GM23338 (cell line): Measurements from ENCODE around the gene RHBDD1. TPM values are rescaled to one million over a fixed set of nuclear protein-coding genes. Genes with fewer than 3 reads are reported as not detected.

Experiments used
- ATAC-seq: fragments of 200-7000 bp; cut with Tn5 transposase; 3 replicates; pipeline ENCODE4 v1.9.1; 2020
- DNase-seq: peaks from one replicate; pipeline ENCODE4 v3.0.0-alpha.2; 2015; ENCODE audit warnings: low spot score
- H2AFZ ChIP-seq: fragments of 200-600 bp; sonication (generic); 2 replicates; pipeline ENCODE4 v1.8.0; 2016; ENCODE audit warnings: antibody characterized with exemption, mild to moderate bottlenecking, moderate library complexity
- H3F3A ChIP-seq: fragments of 200-600 bp; sonication (generic); replicated peaks from 2 replicates; pipeline ENCODE4 v1.8.0; 2017; ENCODE audit warnings: antibody characterized with exemption, mixed run types, low read depth
- H3K27ac ChIP-seq: fragments of 200-600 bp; sonication (generic); 2 replicates; pipeline ENCODE4 v1.6.1; 2016; ENCODE audit warnings: low read depth
- H3K27me3 ChIP-seq: fragments of 200-600 bp; sonication (generic); 2 replicates; pipeline ENCODE4 v1.8.0; 2016; ENCODE audit warnings: mild to moderate bottlenecking, mixed run types, moderate library complexity; ENCODE audit not compliant: insufficient read depth
- H3K36me3 ChIP-seq: fragments of 200-600 bp; sonication (generic); 2 replicates; pipeline ENCODE4 v1.8.0; 2016; ENCODE audit warnings: mild to moderate bottlenecking; ENCODE audit not compliant: insufficient read depth
- H3K4me1 ChIP-seq: fragments of 200-600 bp; sonication (generic); 2 replicates; pipeline ENCODE4 v1.8.0; 2016; ENCODE audit warnings: mild to moderate bottlenecking, moderate library complexity; ENCODE audit not compliant: insufficient read depth
- H3K4me2 ChIP-seq: fragments of 200-600 bp; sonication (generic); 2 replicates; pipeline ENCODE4 v1.7.1; 2017; ENCODE audit warnings: mixed run types
- H3K4me3 ChIP-seq: fragments of 200-600 bp; sonication (generic); 2 replicates; pipeline ENCODE4 v1.6.1; 2016; ENCODE audit warnings: mixed run types
- H3K79me2 ChIP-seq: fragments of 200-600 bp; sonication (generic); replicated peaks from 2 replicates; pipeline ENCODE4 v1.8.0; 2017; ENCODE audit warnings: mild to moderate bottlenecking; ENCODE audit not compliant: insufficient read depth
- H3K9me2 ChIP-seq: fragments of 200-600 bp; sonication (generic); 2 replicates; pipeline ENCODE4 v1.8.0; 2017; ENCODE audit not compliant: insufficient read depth
- H4K20me1 ChIP-seq: fragments of 200-600 bp; sonication (generic); replicated peaks from 2 replicates; pipeline ENCODE4 v1.8.0; 2017; ENCODE audit warnings: mild to moderate bottlenecking; ENCODE audit not compliant: insufficient read depth
- H3K27ac Mint-ChIP-seq: 2 replicates; pipeline ENCODE4 v1.8.0; 2020; ENCODE audit warnings: inconsistent platforms, mild to moderate bottlenecking, moderate library complexity, mixed read lengths
- H3K27me3 Mint-ChIP-seq: 3 replicates; pipeline ENCODE4 v1.8.0; 2022; ENCODE audit warnings: low read depth, mild to moderate bottlenecking, moderate library complexity, mixed read lengths, inconsistent platforms; ENCODE audit not compliant: insufficient read depth, poor library complexity
- H3K36me3 Mint-ChIP-seq: 3 replicates; pipeline ENCODE4 v1.8.0; 2021; ENCODE audit warnings: low read depth, mild to moderate bottlenecking, inconsistent platforms, moderate library complexity, mixed read lengths
- H3K4me1 Mint-ChIP-seq: 3 replicates; pipeline ENCODE4 v1.8.0; 2020; ENCODE audit warnings: mild to moderate bottlenecking, inconsistent platforms, mixed read lengths
- H3K4me3 Mint-ChIP-seq: 3 replicates; pipeline ENCODE4 v1.8.0; 2021; ENCODE audit warnings: moderate library complexity, mild to moderate bottlenecking, inconsistent platforms, mixed read lengths
- H3K9me3 Mint-ChIP-seq: 3 replicates; pipeline ENCODE4 v1.8.0; 2020; ENCODE audit warnings: moderate library complexity, mild to moderate bottlenecking, inconsistent platforms, mixed read lengths
- CTCF ChIP-seq, 2 experiments: fragments of 200-600 bp in 1 of 2; sonication (generic) in 1 of 2; conservative IDR thresholded peaks; 2 replicates each; pipeline versions ENCODE4 v1.5.1 to v1.6.1; 2016 to 2017; ENCODE audit warnings: antibody characterized with exemption in 2 of 2, low read depth in 2 of 2, mild to moderate bottlenecking in 2 of 2, moderate library complexity in 1 of 2
- ETS1 ChIP-seq: IDR thresholded peaks from 2 replicates; pipeline ENCODE4 v1.6.1; 2016; ENCODE audit warnings: antibody characterized with exemption
- EZH2phosphoT487 ChIP-seq: fragments of 200-600 bp; sonication (generic); IDR thresholded peaks from one replicate; pipeline ENCODE4 v1.8.1; 2018; ENCODE audit warnings: antibody characterized with exemption; ENCODE audit not compliant: unreplicated experiment
- JUNB ChIP-seq: IDR thresholded peaks from one replicate; pipeline ENCODE4 v1.6.1; 2016; ENCODE audit warnings: antibody characterized with exemption; ENCODE audit not compliant: unreplicated experiment
- NANOG ChIP-seq: IDR thresholded peaks from 2 replicates; pipeline ENCODE4 v1.6.1; 2016; ENCODE audit warnings: antibody characterized with exemption, borderline replicate concordance
- POLR2AphosphoS5 ChIP-seq: IDR thresholded peaks from 2 replicates; pipeline ENCODE4 v1.6.1; 2016; ENCODE audit warnings: antibody characterized with exemption, low read depth
- REST ChIP-seq: IDR thresholded peaks from one replicate; pipeline ENCODE4 v1.6.1; 2018; ENCODE audit warnings: antibody characterized with exemption; ENCODE audit not compliant: unreplicated experiment
- ZNF462 ChIP-seq: fragments of 250-450 bp; sonication (Bioruptor Pico); IDR thresholded peaks from 2 replicates; pipeline ENCODE4 v1.5.0; 2020; ENCODE audit warnings: mild to moderate bottlenecking, moderate library complexity
- polyA plus RNA-seq: library from polyadenylated mRNA; unstranded; fragments of >200 nt; fragmentation: Nextera tagmentation; extraction: Ambion mirVana; gene quantifications from 2 replicates; pipeline ENCODE4 v1.2.1, GENCODE V29; 2016
- total RNA-seq: library from RNA; depleted of rRNA; stranded (reverse); fragments of >200 nt; shearing (Covaris generic); gene quantifications from 2 replicates; pipeline ENCODE4 v1.2.3, GENCODE V29; 2014

RHBDD1 gene
- total and polyA plus RNA-seq, 2 experiments from 2014 or later, result 7.3 to 13.0 TPM

- TF ChIP-seq CTCF (conservative IDR thresholded peaks at IDR 0.05; ENCODE audit: low read depth in 2 of 2) (no peak), NANOG (no peak), POLR2AphosphoS5 (no peak), REST (no peak), EZH2phosphoT487 (no peak)
These were observed 58.9 kb downstream of the RHBDD1 start (continued) for GRCh38 chr2:226894752-226895151.

- Histone ChIP-seq H3F3A (no peaks in the 10 kb centered on the region), H3K79me2 (no peaks in the 10 kb centered on the region), H3K27ac (no peak overlapping the region), H3K4me1 (no peaks in the 10 kb centered on the region), H3K36me3 (no peaks in the 10 kb centered on the region; the same call in 1 of the 2 replicates), H2AFZ (no peak overlapping the region), H3K4me3 (no peak overlapping the region), H3K9me2 (no peaks in the 10 kb centered on the region), H4K20me1 (peaks cover 5% of the 10 kb centered on the region; the same call in 1 of the 2 replicates), H3K4me2 (no peak overlapping the region), H3K27me3 (no peaks in the 10 kb centered on the region)
- H3K36me3 Mint-ChIP-seq, result peaks cover 2% of the 10 kb centered on the region; the same call in 2 of the 3 replicates
- DNase-seq, result no peak
- H3K9me3 Mint-ChIP-seq, result no peaks in the 10 kb centered on the region; the same call in 2 of the 3 replicates
- no peak overlapping the region for H3K27ac Mint-ChIP-seq
- H3K4me3 Mint-ChIP-seq, result no peak overlapping the region
- H3K4me1 Mint-ChIP-seq, result no peaks in the 10 kb centered on the region; the same call in 2 of the 3 replicates
- ATAC-seq, result no peak
- H3K27me3 Mint-ChIP-seq, result no peaks in the 10 kb centered on the region
- TF ChIP-seq REST (no peak), JUNB (no peak), ETS1 (no peak), ZNF462 (no peak)
These were observed 59.7 kb downstream of the RHBDD1 start for GRCh38 chr2:226895579-226895978.
